Glomerular visceral epithelial cell (primary cell): ENCODE data around the gene ZBTB20.
"Not testable (repeated sequence)": the region's sequence is repeated elsewhere in the genome, so short reads cannot be mapped to it uniquely, and the experiment has no call there.

Experiments
- DNase-seq: peaks from one replicate; pipeline ENCODE4 v3.0.0-alpha.2; 2016; ENCODE audit errors: extremely low spot score

The ZBTB20 gene

DNA sequence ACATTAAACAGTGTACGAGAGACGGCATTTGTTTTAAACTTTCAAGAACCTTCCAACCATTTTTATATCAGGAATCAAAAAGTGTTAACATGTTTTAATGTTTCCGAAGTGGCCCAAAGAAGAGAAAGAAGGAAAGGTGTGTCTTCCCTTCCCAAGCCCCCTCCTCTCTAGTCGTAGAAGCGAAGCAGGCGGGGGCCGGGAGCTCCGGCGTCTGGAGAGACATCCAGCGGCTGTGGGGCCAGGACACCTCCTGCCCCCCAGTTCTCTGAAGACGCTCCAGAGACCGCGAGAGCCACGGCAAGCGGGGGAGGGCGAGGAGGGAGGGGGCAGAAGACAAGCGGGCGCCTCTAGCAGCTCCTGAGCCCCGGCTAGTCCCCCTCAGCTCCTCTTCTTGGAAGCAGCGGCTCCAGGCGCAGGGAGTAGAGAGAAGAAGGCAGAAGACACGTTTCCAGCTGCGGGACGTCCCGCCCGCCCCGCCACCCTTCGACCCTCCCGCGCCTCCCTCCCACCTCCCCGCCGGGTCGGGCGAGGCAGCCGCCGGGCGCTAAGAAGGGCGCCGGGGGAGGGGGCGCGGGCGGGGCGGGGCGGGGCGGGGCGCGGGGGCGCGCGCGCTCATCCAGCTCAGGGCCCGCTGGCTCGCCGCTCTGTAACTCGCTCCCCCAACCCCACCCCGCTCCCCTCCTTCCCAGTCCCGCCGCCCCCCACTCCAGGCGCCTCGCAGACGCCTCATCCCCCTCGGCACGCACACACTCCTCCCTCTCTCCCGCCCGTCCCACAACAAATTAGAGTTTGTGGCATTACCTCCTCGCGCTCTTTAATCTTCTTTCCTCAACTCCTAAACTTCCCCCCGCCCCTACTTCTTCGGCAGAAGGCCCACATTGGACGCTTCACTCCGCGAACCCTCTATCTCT is at the start of gene ZBTB20:
Gene ZBTB20, minus strand, starts transcription at position 871 of the 911 bp plus-strand sequence.
- DNase-seq = peak; percentile 73

DNA sequence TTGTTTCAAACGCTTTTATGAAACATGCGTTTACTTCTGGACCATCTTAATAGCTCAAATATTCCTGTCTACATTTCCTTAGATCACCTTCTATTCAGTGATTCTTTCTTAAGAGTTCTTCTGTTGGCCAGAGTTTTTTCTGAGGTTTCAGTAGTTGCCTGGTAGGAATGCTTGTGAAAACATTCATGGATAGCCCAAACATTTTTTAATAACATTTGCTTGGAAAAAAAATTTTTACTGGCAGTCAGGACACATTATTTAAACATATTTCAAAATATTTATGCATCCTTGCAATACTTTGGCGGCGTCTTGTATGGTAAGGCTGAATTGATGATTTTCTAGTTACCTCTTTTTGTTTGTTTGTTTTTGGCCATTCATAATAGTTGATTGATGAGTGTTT is 47.4 kb upstream of the ZBTB20 start:
- DNase-seq = no peak

DNA sequence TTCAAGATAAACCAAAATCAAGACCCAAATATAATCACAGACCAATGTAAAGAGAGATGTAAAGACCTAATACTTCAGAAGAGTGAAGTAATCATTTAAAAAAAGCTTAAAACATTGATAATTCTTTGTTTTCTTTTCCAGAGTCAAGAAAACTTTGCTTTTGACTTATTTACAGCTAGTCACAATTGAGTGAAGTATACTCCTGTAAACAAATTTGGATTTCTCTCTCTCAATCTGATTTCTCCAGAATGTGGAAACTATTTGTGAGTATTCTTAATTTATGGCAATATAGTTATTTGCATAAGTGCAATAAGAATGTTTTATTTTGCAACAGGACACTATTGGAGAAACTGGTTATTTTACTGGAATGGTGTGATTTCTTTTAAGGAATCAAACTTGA is 43.7 kb upstream of the ZBTB20 start:
- no peak for DNase-seq

DNA sequence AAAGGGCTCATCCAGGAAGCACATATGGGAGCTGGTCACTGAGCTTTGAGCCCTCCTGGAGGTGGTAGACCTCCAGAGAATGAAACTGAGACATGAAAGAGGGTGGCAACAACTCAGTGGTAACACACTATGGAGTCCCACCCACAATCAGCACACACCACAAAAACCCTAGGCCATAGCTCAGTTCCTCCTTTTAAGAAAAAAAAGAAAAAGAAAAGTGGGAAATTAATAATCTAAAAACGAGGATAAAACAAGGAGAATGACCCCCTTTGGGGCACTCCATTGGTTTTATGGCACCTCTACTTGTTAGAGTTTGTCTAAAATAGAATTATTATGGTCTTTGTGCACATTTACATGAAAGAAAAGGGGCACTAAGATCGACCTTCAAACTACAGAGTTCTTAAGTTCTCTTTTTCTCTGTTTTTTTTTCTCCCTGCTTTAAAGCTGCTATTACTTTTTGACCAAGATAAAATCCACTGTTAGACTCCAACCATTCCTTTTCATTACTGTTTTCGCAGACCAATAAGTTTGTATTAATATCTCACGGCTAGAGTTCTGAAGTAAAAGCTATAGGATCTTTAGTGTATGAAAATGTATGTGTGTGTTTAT is 40.2 kb upstream of the ZBTB20 start:
- DNase-seq = no peak

DNA sequence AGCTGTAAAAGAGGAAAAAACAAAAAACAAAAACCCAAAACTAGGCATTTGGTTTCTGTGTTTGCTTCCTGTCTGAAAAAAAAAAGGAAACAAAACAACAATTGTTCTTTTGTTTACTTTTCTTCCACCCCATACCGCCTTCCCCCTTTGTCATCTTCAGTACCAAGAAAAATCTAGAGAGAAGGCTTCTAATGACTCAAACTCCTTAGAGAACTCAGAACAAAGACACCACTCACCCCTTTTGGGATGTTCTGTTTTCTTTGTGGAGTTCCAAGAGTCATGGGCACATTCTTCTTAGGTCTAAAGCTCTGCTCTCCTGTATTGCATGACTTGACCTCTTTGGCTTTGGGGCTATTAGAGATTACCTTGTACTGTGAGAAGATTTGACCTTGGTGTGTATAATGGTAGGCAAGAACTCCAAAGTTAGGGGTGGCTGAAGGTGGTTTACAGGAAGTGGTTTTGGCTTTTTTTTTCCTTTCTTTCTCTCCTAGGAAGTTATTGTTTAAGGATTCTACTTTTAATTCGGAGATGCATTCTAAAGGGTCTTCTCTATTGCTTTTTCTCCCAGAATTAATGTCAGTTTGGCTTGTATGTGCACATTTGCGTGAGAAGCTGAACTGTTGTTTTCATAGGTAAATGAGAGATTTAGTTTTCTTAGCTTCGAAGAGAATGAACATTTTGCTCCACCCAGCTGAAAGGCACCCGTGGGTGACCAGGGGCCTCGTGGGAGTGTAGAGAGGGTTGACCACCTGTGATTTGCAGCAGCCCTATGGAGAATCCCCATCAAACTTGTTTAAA is 39.5 kb upstream of the ZBTB20 start:
- DNase-seq = no peak

DNA sequence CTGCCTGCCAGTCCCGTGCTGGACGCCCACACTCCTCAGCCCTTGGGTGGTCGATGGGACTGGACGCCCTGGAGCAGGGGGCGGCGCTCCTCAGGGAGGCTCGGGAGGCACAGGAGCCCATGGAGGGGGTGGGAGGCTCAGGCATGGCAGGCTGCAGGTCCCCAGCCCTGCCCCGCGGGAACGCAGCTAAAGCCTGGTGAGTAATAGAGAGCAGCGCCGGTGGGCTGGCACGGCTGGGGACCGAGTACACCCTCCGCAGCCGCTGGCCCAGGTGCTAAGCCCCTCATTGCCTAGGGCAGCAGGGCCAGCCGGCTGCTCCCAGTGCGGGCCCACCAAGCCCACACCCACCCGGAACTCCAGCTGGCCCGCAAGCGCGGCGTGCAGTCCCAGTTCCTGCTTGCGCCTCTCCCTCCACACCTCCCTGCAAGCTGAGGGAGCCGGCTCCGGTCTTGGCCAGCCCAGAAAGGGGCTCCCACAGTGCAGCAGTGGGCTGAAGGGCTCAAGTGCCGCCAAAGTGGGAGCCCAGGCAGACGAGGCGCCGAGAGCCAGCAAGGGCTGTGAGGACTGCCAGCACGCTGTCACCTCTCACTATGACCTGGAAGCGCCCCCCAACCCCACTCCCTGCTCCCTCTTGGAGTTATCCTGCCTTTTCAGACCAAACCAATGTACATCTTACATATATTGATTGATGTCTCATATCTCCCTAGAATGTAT is 37.9 kb upstream of the ZBTB20 start:
- not testable (repeated sequence) for DNase-seq

DNA sequence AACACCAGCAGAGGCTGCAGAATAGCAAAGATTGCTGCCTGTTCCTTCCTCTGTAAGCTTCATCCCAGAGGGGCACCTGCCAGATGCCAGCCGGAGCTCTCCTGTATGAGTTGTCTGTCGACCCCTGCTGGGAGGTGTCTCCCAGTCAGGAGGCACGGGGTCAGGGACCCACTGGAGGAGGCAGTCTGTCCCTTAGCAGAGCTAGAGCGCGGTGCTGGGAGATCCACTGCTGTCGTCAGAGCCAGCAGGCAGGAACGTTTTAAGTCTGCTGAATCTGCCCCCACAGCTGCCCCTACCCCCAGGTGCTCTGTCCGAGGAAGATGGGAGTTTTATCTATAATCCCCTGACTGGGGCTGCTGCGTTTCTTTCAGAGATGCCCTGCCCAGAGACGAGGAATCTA is 31.8 kb upstream of the ZBTB20 start:
- not testable (repeated sequence) for DNase-seq

DNA sequence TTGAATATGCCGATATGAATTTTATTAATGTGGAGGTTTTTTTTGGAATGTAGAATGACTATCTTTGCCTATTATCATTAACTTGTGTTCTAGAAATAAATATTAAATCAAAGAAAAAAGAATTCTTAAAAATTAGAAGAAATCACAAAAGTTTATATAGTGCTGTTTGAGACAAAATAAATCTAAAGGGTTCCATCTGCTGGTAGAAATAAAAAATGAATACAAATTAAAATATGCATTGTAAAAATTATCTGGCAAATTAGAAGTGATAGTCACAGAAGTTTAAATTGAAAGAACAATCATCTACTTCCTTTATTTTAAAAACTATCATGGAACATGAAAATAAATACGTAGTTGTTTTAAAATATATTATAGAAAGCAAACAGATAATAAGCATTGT is 22.7 kb upstream of the ZBTB20 start:
- no peak for DNase-seq

DNA sequence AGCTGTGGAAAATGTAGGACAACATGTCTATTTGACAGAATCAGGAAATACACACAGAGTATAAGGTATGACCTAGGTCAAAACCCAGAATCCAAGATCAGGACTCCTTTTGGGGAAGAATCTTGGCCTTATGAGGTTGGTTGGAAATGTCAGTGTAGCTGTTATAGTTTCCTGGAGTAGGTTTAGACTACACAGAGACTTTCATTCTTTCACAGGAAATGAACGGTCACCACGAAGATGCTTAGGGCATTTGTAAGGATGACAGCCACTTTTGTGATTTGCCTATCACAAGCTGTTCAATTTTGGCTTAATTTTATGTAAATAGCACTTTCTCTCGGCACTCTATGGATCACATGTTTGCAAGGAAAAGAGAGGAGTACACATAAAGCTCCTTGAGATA is 18.6 kb upstream of the ZBTB20 start:
- no peak for DNase-seq

DNA sequence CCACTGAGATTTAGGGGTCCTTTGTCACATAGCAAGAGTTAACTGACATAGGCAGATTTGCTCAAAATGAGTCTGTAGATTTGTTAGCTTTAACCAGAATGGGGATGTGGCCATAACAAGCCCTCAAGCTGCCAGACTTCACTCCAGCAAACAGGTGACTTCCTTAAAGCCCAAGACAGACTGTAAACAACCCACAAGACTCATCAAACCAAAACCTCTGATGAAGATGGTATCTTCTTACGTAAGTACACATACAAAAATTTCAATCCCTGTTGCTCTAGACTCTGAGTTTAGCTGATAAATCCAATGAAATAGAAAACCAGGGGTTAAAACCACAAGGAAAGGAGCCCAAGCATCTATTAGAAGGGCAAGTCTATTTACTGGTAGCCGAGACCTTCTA is 18.2 kb upstream of the ZBTB20 start:
- no peak for DNase-seq

DNA sequence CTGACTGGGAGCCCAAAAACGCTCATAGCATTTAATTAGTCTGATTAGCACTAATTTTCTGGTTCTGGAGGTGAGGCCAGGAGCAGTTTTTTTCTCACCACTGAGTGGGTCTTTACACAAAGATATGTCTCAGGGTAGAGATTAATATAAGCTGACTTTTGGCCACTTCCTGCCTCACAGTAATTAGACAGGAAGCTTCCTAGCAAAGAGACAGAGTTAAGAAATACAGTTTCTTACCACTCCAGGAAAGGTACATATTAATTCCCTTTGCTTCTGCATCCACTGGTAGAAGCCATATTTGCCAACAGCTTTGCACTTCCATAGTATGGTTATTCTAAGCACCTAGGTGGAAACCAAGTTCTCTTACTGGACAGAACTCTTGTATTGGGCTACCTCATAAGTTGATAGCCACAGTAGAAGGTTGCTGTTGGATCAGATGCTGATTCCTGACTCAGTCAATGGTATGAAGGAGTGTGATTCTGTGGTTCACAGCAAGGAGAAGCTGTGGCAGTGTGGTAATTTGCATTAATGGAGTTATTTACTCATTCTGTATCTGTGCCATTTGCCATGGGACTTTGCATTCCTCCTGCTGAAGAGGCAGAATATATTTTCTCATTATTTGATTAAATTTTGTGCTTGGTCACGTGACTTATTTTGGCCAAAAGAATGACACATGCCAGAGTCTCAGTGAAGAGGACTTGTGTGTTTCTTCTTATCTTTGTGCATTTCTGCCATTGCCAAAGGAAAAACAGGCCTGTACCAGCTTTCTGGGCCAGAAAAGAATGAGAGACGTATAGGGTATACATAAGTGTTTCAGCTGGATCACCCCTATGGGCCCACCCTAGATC is 17.5 kb upstream of the ZBTB20 start:
- DNase-seq = no peak

DNA sequence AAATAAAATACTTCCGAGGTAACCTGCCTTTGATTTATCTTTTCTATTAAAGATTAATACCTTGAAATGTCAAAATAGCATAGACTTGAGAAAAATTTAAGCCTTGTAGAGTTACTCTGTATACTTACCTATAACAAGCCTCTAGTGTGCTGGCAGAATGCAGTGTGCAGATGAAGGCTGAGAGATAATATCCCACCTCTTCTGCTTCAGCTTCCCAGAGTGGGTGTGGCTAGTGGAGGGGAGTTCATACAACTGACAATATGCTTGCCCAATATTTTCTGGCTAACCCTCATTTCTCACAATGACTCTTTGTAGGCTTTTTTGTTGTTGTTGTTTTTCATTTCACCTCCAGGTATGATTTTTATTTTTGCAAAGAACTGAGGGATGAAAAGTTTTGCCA is 15.7 kb upstream of the ZBTB20 start:
- DNase-seq = no peak

DNA sequence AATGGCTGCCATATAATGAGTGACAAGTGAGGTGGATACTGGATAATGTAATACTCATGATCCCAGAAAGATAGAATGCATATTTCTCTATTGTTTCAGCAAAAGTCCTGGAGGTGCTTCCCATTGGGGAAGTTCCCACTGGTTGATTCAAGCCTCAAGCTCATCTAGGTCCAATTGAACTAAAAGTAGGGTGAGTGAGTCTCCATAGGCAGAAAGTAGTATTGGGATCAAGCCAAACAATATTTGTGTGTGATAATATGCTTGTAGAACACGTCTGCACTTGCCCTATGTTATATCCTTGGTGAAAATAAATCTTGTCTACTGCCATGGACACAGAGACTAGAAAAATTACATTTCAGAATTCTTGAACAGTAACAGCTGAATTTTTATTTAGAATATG is 14.8 kb upstream of the ZBTB20 start:
- no peak for DNase-seq

DNA sequence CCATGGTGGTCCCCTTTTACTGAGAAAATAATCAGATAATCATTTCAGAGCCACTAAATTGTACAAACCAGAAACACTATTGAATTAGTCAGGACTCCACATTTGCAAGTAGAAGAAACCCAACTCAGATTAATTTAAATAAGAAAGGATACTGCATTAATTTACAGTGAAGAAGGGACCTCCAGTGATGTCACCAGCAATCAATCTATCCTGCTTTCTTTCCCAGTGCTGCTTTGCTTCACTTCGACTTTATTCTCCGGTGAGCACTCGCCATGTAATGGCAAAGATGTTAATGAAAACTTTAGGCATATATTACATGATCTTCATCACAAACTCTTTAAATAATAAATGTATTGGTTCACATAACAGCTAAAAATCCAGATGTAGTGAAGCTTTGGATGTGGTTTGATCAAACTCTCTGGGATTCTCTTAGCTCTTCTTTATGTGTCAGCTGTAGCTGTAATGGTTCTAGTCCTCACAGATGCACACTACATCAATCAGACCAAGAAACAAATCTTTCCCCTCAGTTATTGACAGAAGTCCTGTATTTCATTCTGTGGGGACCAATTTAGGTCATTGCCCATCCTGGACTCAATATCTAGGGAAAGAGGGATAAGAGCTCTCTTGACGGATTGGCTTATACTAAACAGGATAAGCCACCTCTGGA is 14.2 kb upstream of the ZBTB20 start:
- DNase-seq = no peak

DNA sequence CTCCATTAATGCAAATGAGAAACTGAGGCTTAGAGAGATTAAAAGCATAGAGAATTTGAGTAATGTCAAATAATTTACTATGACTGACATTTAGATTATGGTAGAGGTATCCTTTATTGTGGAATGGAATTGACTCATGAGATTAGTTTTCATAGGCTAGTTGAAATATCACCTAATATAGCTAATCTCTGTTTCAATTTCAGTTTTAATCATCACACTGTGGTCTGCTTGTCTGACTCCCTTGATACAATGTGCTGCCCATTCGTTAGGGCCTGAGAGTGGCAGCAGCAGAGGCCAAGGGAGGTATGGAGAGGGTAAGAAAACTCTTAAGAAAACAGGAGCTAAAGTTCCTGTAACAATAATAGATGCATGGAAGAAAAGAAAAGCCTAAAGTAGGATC is 13.2 kb upstream of the ZBTB20 start:
- DNase-seq = no peak

DNA sequence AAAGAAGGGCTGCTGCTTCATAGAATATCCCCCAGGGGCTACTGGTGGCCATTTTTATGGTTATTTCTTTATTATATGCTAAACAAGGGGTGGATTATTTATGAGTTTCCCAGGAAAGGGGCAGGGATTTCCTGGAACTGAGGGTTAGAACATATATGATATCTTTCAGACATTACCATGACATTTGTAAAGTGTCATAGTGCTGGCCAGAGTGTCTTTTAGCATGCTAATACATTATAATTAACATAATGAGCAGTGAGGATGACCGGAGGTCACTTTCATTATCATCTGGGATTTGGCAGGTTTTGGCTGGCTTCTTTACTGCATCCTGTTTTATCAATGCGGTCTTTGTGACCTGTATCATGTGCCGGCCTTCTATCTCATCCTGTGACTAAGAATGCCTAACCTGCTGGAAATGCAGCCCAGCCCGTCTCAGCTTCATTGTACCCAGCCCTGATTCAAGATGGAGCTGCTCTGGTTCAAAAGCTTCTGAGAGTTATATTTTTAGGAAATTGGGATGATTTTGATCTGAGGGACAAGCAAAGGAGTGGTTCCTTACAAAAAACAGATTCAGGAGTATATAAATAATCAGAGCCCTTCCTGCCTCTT is 9.1 kb upstream of the ZBTB20 start:
- DNase-seq = no peak

DNA sequence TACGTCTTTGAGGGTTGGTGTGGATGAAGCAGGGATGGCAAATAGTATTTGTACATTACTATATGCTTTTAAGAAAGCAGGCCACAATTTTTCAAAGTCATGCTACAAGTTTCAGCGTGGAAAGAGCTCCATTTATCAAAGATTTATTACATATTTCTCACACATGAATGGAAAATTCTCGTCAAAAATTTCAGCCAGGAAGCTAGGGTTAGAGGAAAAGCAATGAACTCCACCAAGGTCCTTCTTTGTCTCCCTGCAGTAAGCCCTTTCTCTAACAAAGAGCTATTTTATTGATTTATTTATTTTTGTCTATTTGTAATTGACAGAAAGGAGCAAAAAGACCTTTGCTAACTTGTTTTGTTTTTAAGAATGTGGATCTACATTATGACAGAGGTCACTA is 7.5 kb upstream of the ZBTB20 start:
- DNase-seq = no peak

DNA sequence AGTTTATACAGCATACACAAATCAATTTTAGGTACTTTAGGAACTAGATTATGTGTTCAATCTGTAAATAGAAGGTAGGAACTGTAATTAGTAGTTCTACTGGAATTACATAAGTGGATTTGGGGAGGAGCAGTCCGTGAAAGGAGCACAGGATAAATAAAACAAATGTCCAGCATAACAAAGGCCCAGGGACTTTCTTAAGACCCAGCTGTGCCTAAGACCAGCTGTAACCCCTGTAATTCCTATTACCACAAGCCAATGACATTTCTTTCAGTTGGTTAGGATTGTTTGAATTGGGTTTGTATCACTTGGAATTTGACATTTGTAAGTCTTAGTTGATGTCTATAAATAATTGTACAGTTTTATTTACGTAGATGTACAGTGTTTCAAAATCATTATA is 4.8 kb upstream of the ZBTB20 start:
- DNase-seq = no peak

DNA sequence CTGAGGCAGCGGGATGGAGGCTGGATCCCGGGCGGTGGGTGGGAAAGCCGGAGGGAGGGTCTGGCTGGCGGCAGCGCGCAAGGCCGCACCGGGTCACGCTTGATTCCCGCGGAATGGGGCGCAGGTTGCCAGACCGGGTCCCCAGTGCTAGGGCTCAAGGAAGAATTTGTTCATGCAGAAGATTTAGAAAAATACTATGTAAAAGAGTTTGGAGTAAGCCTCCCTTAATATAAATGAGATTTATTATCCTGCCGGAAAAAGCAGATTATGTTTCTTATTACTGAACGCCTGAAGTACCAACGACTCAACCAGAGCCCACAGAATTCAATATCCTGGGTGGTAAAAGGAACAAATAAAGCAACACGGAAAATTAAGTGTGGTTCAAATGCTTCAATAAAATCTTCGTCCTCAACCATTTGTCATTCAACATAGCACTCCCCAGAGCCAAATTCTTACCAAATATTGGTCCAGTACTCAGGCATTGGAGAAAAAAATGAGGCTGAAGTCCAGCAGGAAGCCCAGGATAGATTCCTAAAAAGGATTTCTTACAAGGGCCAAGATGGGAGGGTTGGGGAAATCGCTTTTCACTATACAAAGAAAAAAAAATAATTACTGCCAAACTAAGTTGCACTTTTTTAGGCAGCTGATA is 1.2 kb upstream of the ZBTB20 start:
- no peak for DNase-seq
